Fibroblast of lung (primary cell): Measurements from ENCODE around the gene COPA. TPM values are rescaled to one million over a fixed set of nuclear protein-coding genes. Genes with fewer than 3 reads are reported as not detected.

Experiments used
- DNase-seq, 2 donors: peaks; one replicate each; pipeline versions ENCODE4 v3.0.0 to v3.0.0-alpha.2; 2010; ENCODE audit warnings: low read depth in 2 of 2
- H2AFZ ChIP-seq: 2 replicates; pipeline ENCODE4 v1.5.1; 2012; ENCODE audit warnings: low read length, control low read depth, inconsistent platforms
- H3K27ac ChIP-seq: 2 replicates; pipeline ENCODE4 v1.5.1; 2011; ENCODE audit warnings: low read length, control low read depth; ENCODE audit not compliant: insufficient read depth
- H3K27me3 ChIP-seq: 2 replicates; pipeline ENCODE4 v1.5.1; 2011; ENCODE audit warnings: mild to moderate bottlenecking, low read length; ENCODE audit not compliant: control insufficient read depth, insufficient read depth
- H3K36me3 ChIP-seq: 2 replicates; pipeline ENCODE4 v1.5.1; 2011; ENCODE audit warnings: low read length; ENCODE audit not compliant: control insufficient read depth, insufficient read depth
- H3K4me1 ChIP-seq: 2 replicates; pipeline ENCODE4 v1.5.1; 2011; ENCODE audit warnings: low read length; ENCODE audit not compliant: control insufficient read depth, insufficient read depth; ENCODE audit errors: extremely low read depth
- H3K4me2 ChIP-seq: 2 replicates; pipeline ENCODE4 v1.5.1; 2011; ENCODE audit warnings: low read length, control low read depth; ENCODE audit not compliant: insufficient read depth; ENCODE audit errors: extremely low read depth
- H3K4me3 ChIP-seq, 4 experiments: fragments of 200-600 bp in 1 of 4; sonication (generic) in 1 of 4; replicated peaks in 1 of 4; 2 replicates each; pipeline ENCODE4 v1.5.1; 2011 to 2016; ENCODE audit warnings: low read length in 4 of 4, low read depth in 3 of 4, mild to moderate bottlenecking in 3 of 4, control low read depth in 2 of 4, inconsistent platforms in 1 of 4, mixed read lengths in 1 of 4; ENCODE audit not compliant: insufficient read depth in 1 of 4; ENCODE audit errors: control extremely low read depth in 1 of 4
- H3K79me2 ChIP-seq: 2 replicates; pipeline ENCODE4 v1.5.1; 2012; ENCODE audit warnings: mild to moderate bottlenecking, low read length, inconsistent platforms; ENCODE audit not compliant: control insufficient read depth, insufficient read depth
- H3K9ac ChIP-seq: 2 replicates; pipeline ENCODE4 v1.5.1; 2011; ENCODE audit warnings: mild to moderate bottlenecking, low read length, control low read depth; ENCODE audit not compliant: insufficient read depth
- H3K9me3 ChIP-seq: 2 replicates; pipeline ENCODE4 v1.5.1; 2012; ENCODE audit warnings: low read depth, low read length; ENCODE audit not compliant: control insufficient read depth, insufficient read depth
- H4K20me1 ChIP-seq: 2 replicates; pipeline ENCODE4 v1.5.1; 2011; ENCODE audit warnings: low read length; ENCODE audit not compliant: control insufficient read depth, insufficient read depth; ENCODE audit errors: extremely low read depth
- CTCF ChIP-seq, 2 donors: IDR thresholded peaks in 1 of 2; conservative IDR thresholded peaks in 1 of 2; 1 replicate in 1 of 2; 2 replicates in 1 of 2; pipeline ENCODE4 v1.5.1; 2011 to 2012; ENCODE audit warnings: low read length in 2 of 2, control low read depth in 1 of 2, inconsistent platforms in 1 of 2, low read depth in 1 of 2, mild to moderate bottlenecking in 1 of 2
- EZH2 ChIP-seq: IDR thresholded peaks from 2 replicates; pipeline ENCODE4 v1.5.1; 2012; ENCODE audit warnings: low read length, control low read depth, mild to moderate bottlenecking; ENCODE audit errors: missing control alignments
- polyA plus RNA-seq, 2 donors: library from polyadenylated mRNA; depleted of rRNA in 1 of 2; stranded (reverse) in 1 of 2; unstranded in 1 of 2; fragments of >200 nt; gene quantifications; 2 replicates each; pipeline ENCODE4 v1.2.1, GENCODE V29; 2011 to 2012; ENCODE audit warnings: missing spikeins in 1 of 2
- total RNA-seq: library from RNA; depleted of rRNA; stranded (reverse); fragments of >200 nt; gene quantifications from 2 replicates; pipeline ENCODE4 v1.2.1, GENCODE V29; 2014

Gene COPA
- total and polyA plus RNA-seq, 2 donors (not counting 1 experiment from before 2014, with no cell fraction given) = 276 to 316 TPM

GRCh38 chr1:160371346-160371631 is 28.2 kb upstream of the COPA start:
- TF ChIP-seq CTCF (conservative IDR thresholded peaks at IDR 0.05 in 1 of 2, IDR thresholded peaks at IDR 0.05 in 1 of 2; ENCODE audit: low read depth in 1 of 2, low read length in 2 of 2) = no peak
- TF ChIP-seq EZH2 = no peak

GRCh38 chr1:160370561-160371345 is 27.7 kb upstream of the COPA start:
- Histone ChIP-seq H3K27ac (no peak overlapping the region), H3K79me2 (no peaks in the 10 kb centered on the region), H3K4me2 (no peak overlapping the region), H3K9ac (no peak overlapping the region), H3K4me3 (no peak overlapping the region), H3K4me1 (no peaks in the 10 kb centered on the region), H3K36me3 (no peaks in the 10 kb centered on the region), H3K27me3 (no peaks in the 10 kb centered on the region), H2AFZ (no peak overlapping the region), H3K9me3 (no peaks in the 10 kb centered on the region), H4K20me1 (no peaks in the 10 kb centered on the region)
- TF ChIP-seq CTCF (conservative IDR thresholded peaks at IDR 0.05 in 1 of 2, IDR thresholded peaks at IDR 0.05 in 1 of 2; ENCODE audit: low read depth in 1 of 2, low read length in 2 of 2) (no peak), EZH2 (no peak)
- no peak for DNase-seq

More at GRCh38 chr1:160371346-160371631, 28.2 kb upstream of the COPA start:
- H3K36me3 ChIP-seq = no peaks in the 10 kb centered on the region
- no peak overlapping the region for H3K4me2 ChIP-seq
- no peaks in the 10 kb centered on the region for H3K27me3 ChIP-seq
- no peaks in the 10 kb centered on the region for H4K20me1 ChIP-seq
- H3K9ac ChIP-seq = no peak overlapping the region
- no peaks in the 10 kb centered on the region for H3K4me1 ChIP-seq
- H3K27ac ChIP-seq = no peak overlapping the region
- no peak for DNase-seq
- H3K9me3 ChIP-seq = no peaks in the 10 kb centered on the region
- no peak overlapping the region for H3K4me3 ChIP-seq
- H3K79me2 ChIP-seq = no peaks in the 10 kb centered on the region
- H2AFZ ChIP-seq = no peak overlapping the region

- no peaks in the 10 kb centered on the region for H3K79me2 ChIP-seq
- H3K9ac ChIP-seq = no peak overlapping the region
- no peaks in the 10 kb centered on the region for H4K20me1 ChIP-seq
- H3K4me1 ChIP-seq = no peaks in the 10 kb centered on the region
- no peaks in the 10 kb centered on the region for H3K9me3 ChIP-seq
- H3K27me3 ChIP-seq = no peaks in the 10 kb centered on the region
- no peak overlapping the region for H3K27ac ChIP-seq
- H3K36me3 ChIP-seq = no peaks in the 10 kb centered on the region
- no peak overlapping the region for H2AFZ ChIP-seq
- no peak overlapping the region for H3K4me2 ChIP-seq
- DNase-seq = no peak
- no peak overlapping the region for H3K4me3 ChIP-seq
- TF ChIP-seq CTCF (conservative IDR thresholded peaks at IDR 0.05 in 1 of 2, IDR thresholded peaks at IDR 0.05 in 1 of 2; ENCODE audit: low read depth in 1 of 2, low read length in 2 of 2) = no peak
- no peak for TF ChIP-seq EZH2
Observed at GRCh38 chr1:160369087-160369486, 26.0 kb upstream of the COPA start.
